Occipital lobe (tissue), 2 donors: Measurements from ENCODE around the gene C19orf73. TPM values are rescaled to one million over a fixed set of nuclear protein-coding genes. Genes with fewer than 3 reads are reported as not detected.
A peak's percentile ranks its signal among the peaks of the same experiment; 100 is the strongest.
"Not testable (repeated sequence)": the region's sequence is repeated elsewhere in the genome, so short reads cannot be mapped to it uniquely, and the experiment has no call there.

Experiments used
- DNase-seq: peaks from one replicate; lab custom pipeline; 2025; lab: John Stamatoyannopoulos, UW
- total RNA-seq: library from RNA; depleted of rRNA; stranded (reverse); fragments of >200 nt; gene quantifications from one replicate; pipeline ENCODE4 v1.2.3, GENCODE V29; 2014

The C19orf73 gene
- total RNA-seq, 1 donor from 2014 or later: 0.47 TPM

GRCh38 chr19:49102303-49102702, 16.6 kb downstream of the C19orf73 start:
- DNase-seq: no peak

GRCh38 chr19:49101160-49101559, 17.8 kb downstream of the C19orf73 start:
- DNase-seq: no peak

DNA sequence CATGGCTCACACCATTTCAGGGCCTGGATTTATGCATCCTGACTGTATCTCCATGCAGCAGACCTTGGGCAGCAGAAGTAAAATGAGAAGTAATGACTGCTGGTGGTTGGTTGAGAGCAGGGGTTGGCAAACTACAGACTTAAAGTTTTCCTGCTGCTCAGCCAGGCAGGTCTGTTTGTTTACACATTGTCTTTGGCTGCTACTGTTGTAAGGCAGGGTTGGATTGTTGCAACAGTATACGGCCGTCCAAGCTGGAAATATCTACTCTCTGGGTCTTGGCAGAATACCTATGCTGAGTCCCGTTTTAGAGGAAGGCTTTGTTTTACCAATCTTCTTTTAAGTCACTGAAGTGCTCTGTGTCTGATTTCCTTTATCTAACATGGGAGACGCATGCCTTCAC, 20.1 kb downstream of the C19orf73 start:
- DNase-seq: no peak

- peak; percentile 37 for DNase-seq
Measured at GRCh38 chr19:49097453-49098288, 21.3 kb downstream of the C19orf73 start.

DNA sequence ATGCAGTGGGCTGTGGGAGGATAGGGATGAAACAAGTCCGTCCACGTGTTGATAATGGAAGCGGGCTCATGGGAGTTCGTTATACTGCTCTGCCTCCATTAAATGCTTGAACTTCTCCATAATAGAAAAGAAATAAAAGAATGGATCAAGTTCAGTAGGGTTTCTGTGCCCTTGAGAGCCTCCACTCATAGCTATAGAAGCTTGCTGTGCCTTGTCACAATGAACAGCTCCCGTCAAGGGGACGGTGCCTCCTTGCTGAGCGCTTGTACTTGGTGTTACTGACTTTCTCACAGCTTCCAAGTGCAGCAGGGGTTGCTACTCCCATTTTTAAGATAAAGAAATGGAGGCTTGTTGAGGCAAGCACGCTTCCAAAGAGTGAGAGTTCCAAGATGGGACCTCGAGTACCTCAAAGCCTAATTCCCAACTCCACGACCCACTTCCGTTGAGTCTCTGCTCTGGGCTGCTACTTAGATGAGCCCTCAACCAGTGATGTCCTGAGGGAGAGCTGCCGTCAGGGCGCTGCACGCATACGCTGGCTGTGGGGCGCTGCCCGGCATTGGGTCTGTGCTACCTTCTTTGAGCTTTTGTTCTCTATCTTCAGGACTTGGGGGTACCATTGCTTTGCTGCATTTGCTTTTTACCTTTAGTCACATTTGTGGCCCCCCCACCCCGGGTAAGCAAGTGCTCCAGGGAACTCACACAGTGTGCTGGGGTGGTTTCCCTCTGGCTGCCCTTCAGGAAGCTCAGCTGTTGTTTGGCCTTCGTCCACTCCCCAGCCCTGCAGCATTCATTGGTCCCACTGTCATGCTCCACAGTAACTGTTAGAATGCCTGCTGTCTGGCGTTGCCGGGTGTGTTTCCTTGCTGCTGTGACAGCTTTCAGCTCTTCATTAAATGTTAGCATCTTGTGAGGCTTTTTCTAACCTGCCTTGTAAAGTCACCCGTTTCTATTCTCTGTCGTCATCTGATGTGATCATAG, 24.1 kb downstream of the C19orf73 start:
- DNase-seq: no peak

DNA sequence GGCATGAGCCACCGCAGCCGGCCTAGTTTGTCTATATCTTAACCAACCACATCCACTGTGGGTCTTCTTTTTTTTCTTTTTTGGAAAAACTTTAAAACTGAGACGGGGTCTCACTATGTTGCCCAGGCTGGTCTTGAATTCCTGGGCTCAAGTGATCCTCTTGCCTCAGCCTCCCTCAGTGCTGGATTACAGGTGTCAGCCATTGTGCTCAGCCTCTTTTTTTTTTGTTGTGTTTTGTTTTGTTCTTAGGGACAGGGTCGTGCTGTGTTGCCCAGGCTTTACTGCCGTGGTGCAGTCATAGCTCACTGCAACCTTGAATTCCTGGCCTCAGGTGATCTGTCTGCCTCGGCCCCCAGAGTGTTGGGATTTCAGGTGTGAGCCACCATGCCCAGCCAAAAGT, 26.3 kb downstream of the C19orf73 start:
- no peak for DNase-seq

GRCh38 chr19:49091391-49092038, 27.4 kb downstream of the C19orf73 start:
- DNase-seq: no peak

- DNase-seq: no peak
Measured at GRCh38 chr19:49086296-49086695, 32.6 kb downstream of the C19orf73 start.

DNA sequence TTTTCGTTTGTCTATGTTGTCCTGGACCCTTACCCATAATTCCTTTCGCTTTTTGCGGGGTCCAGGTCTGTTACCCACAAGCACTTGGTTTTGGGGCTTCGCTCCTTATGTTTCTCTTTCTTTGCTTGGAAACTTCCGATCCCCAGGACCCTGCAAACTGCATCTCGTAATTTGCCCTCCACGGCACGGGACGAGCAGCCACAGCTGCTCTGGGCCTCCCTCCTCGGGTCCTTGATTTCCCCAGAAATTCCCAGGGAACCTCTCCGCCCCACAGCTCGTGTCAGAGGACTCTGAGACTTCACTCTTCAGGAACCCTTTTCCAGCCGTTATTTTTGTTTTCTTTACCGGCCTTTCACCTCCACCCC, 33.1 kb downstream of the C19orf73 start:
- no peak for DNase-seq

- peak; percentile 95 for DNase-seq
Measured at GRCh38 chr19:49085020-49085867, 33.7 kb downstream of the C19orf73 start, which contains the start of gene SNRNP70. Gene SNRNP70, plus strand, starts transcription at chr19:49085451. Its CDS starts 964 bp downstream, at chr19:49086415.

- DNase-seq: no peak
Measured at GRCh38 chr19:49084206-49085019, 34.5 kb downstream of the C19orf73 start.

DNA sequence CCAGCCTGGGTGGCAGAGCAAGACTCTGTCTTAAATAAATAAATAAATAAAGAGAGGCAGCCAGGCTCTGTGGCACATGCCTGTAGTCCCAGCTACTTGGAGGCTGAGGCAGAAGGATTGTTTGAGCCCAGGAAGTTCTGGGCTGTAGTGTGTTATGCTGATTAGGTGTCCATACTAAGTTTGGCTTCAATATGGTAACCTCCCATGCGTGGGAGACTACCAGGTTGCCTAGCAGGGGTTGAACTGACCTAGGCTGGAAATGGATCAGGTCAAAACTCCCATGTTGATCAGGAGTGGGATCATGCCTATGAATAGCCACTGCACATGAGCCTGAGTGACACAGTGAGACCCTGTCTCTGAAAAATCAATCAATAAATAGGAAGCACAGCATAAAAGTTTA, 37.7 kb downstream of the C19orf73 start:
- no peak for DNase-seq

DNA sequence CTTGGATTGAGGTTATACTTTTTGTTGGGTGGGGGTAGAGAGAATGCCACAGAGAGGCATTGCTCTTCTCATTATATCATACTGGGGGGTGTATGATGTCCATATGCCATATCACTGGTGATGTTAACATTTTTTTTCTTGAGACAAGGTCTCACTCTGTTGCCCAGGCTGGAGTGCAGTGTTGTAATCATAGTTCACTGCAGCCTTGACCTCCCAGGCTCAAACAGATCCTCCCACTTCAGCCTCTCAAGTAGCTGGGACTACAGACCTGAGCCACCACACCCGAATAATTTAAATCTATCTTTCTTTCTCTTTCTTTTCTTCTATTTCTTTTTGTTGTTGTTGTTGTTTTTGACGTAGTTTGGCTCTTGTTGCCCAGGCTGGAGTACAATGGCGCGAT, 38.6 kb downstream of the C19orf73 start:
- no peak for DNase-seq

GRCh38 chr19:49074869-49075268, 44.1 kb downstream of the C19orf73 start:
- not testable (repeated sequence) for DNase-seq

- DNase-seq: no peak
Measured at GRCh38 chr19:49073514-49074378, 45.2 kb downstream of the C19orf73 start.

GRCh38 chr19:49071860-49072547, 46.9 kb downstream of the C19orf73 start:
- no peak for DNase-seq

- DNase-seq: no peak
Measured at GRCh38 chr19:49070416-49070815, 48.5 kb downstream of the C19orf73 start.

GRCh38 chr19:49069026-49069425, 49.9 kb downstream of the C19orf73 start:
- no peak for DNase-seq
